Lower leg skin (tissue), 3 donors: ENCODE measurements around the gene RTL1.

Source experiments
- POLR2A ChIP-seq, 2 donors: fragments of 450-650 bp; IDR thresholded peaks; one replicate each; pipeline ENCODE4 v1.6.1; 2016 to 2017; ENCODE audit warnings: antibody characterized with exemption in 2 of 2, mild to moderate bottlenecking in 1 of 2, moderate library complexity in 1 of 2
- TF ChIP-seq, protein P1 (sequence below), 3 donors: fragments of 450-650 bp; IDR thresholded peaks; one replicate each; pipeline ENCODE4 v1.5.1; 2016; ENCODE audit warnings: antibody characterized with exemption in 3 of 3, mild to moderate bottlenecking in 3 of 3, moderate library complexity in 2 of 3

DNA sequence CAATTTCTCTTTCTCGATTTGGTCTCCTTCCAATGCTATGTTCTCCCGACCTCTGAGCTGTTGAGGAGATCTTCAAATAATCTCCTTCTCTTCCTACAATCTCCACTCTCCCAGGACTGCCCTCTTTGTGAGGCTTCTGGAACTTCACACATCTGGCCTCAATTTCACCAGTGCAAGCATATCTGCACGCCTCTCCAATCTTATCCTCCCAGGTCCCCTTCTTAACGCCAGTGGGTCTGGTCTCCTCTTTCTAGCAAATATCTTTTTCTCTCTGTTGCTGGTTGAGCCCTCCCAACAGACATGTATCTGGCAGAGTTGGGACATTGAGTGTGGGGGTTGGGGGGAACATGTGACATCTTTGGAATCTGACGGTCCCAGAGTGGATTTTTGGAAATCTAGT is 17.9 kb downstream of the RTL1 start:
- TF ChIP-seq, protein P1, sequence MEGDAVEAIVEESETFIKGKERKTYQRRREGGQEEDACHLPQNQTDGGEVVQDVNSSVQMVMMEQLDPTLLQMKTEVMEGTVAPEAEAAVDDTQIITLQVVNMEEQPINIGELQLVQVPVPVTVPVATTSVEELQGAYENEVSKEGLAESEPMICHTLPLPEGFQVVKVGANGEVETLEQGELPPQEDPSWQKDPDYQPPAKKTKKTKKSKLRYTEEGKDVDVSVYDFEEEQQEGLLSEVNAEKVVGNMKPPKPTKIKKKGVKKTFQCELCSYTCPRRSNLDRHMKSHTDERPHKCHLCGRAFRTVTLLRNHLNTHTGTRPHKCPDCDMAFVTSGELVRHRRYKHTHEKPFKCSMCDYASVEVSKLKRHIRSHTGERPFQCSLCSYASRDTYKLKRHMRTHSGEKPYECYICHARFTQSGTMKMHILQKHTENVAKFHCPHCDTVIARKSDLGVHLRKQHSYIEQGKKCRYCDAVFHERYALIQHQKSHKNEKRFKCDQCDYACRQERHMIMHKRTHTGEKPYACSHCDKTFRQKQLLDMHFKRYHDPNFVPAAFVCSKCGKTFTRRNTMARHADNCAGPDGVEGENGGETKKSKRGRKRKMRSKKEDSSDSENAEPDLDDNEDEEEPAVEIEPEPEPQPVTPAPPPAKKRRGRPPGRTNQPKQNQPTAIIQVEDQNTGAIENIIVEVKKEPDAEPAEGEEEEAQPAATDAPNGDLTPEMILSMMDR (IDR thresholded peaks at IDR 0.05), result no peak
- TF ChIP-seq POLR2A (IDR thresholded peaks at IDR 0.05), result no peak
